ENCODE data around the gene MRPL10.

The MRPL10 gene

DNA sequence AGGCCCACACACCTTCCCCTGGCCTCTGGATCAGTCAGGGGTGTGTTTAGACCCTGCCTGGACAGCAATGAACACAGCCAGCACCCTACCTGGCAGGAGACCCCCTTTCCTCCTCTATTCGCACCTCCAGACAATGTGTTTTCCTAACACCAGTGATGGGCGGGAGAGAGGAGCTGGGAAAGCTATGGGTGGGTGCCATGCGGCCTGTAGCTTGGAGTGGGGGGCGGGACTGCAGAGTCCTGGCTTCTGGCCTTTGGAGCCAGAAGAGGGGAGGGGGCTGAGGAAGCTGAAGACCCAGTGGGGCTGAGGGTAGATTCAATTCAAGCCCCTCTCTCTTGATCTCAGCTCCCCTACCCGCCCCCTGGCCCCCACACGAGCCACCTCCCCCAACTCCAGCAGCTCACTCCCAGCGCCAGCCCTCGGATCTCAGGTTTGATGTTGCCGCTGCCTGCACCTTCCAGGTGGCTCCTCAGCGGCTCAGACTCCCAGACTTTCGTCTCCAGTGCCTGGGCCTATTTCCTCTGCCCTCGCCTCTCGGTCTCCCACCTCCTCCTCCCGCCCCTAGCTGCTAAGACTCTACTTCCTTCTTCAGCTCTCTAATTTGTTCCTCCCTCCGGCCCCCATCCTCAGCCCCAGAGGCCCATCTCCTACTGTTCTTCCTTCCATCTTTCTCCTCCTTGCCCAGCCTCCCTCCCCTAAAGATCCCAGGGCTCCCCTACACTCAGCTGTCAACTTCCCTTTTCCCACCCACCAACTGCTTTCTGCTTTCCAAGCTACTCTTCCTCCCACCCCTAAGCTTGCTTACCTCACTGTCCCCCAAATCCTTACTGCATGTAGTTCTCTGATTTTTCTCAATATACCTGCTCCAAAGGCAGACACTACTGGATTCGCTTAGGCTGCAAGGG, 26.5 kb upstream of the MRPL10 start:
- no peak for DNase-seq (ENCODE audit: low spot score)

DNA sequence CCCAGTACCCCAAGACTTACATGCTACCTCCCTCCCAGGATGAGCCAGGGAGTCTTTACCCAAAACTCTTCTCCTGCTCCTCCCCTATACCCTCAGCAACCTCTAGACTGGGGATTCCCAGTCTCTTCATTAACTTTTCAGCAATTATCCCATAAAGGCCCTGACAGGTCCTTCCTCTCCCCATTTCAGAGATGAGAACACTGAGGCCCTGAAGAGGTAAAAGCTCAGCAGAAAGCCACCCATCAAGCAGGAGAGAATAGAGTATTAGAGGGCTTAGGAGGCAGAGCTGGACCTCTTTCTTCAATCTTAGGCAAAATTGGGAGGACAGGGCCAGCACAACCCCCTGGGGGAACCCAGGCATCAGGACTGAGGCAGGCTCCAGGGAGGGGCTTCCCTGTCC, 25.5 kb upstream of the MRPL10 start:
- no peak for DNase-seq (ENCODE audit: low spot score)

- DNase-seq (ENCODE audit: low spot score): peak; percentile 67
These were observed 24.4 kb upstream of the MRPL10 start for GRCh38 chr17:47855737-47856136.

DNA sequence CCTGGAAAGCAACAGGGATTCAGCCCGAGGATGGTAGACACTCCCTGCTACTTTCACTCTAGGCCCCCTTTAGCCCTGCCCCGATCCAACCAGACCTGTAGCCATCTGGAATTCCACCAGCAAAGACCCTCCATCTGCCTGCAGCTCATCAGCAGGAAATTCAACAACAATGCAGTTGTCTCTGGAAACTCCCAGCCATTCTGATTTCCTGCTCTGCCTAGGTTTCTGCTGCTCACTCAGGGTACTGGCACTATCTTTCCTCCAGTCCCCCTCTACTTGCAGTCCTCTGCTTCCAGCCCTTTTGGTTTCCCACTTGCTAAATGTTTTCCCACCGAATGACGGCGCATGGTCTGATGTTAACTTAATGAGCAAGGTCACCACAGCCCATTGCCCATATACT, 22.3 kb upstream of the MRPL10 start:
- no peak for DNase-seq (ENCODE audit: low spot score)

- DNase-seq (ENCODE audit: low spot score): no peak
These were observed 21.0 kb upstream of the MRPL10 start for GRCh38 chr17:47852113-47852949.

DNA sequence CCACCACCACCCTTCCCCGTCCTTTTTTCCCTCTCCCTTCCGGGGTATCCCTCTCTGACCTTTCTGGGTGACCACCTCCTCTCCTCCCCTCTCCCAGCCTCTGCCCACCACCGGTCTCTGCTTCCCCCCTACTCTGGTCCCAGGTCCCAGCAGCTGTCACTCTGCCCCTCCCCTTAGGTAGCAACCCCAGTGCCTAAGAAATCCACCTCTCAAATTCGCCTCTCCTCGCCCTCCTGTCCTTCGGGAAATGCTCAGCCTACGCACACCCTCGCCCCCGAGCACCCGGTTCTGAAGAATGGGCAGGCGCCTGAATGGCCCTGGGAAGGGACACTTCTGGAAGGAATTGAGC, 20.4 kb upstream of the MRPL10 start:
- no peak for DNase-seq (ENCODE audit: low spot score)

DNA sequence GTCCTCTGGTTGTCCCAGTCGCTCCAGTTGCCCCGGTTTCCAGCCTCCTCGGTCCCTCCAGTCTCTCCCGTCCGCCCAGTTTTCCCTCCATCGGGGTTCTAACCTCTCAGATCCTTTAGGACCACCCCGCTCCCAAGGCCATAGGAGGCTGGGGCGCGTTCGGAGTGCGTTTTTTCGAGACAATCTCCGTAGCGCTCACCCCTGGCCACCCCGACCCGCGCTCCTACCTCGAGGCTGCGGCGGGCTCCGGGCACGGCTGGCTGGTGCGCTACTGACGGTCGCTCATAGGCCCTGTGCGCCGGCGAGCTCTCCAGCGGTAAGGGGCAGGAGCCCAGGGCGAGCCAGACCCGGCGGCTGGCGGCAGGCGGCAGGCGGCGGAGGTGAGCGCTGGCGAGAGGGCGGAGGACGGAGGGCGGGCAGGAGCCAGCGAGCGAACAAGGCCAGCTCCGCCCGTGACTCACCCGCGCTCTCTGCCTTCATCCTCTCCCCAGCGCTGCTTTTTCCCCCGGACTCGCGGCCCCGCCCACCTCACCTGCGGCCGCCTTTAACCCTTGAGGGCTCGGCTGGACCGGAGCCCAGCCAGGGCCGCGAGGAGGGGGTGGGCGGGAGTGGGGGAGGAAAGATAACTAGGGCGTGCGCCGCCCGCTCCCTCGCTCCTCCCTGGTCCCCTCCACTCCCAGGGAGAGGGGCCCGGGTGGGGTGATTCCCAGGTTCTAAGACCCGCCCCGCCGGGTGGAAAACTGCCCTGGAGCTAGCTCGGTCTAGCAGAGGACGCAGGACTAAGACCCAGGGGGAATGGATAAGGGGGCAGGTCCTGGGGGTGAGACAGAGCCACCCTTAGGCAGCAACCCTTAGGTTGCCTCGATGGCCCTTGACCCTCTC, 19.6 kb upstream of the MRPL10 start, which contains the start of gene SP6:
Gene SP6 (minus strand): TSS at position 472 of the 882 bp plus-strand sequence. CDS start 2,734 bp downstream, outside the sequence.
- DNase-seq (ENCODE audit: low spot score): no peak

- DNase-seq (ENCODE audit: low spot score): no peak
These were observed 19.0 kb upstream of the MRPL10 start for GRCh38 chr17:47850373-47850691.

GRCh38 chr17:47848198-47848513, 16.8 kb upstream of the MRPL10 start:
- DNase-seq (ENCODE audit: low spot score): no peak

GRCh38 chr17:47847341-47848197, 16.2 kb upstream of the MRPL10 start:
- DNase-seq (ENCODE audit: low spot score): no peak

GRCh38 chr17:47846716-47847340, 15.5 kb upstream of the MRPL10 start:
- no peak for DNase-seq (ENCODE audit: low spot score)

- DNase-seq (ENCODE audit: low spot score): no peak
These were observed 14.4 kb upstream of the MRPL10 start for GRCh38 chr17:47845716-47846075.

GRCh38 chr17:47844814-47845715, 13.7 kb upstream of the MRPL10 start:
- no peak for DNase-seq (ENCODE audit: low spot score)

GRCh38 chr17:47844227-47844626, 12.9 kb upstream of the MRPL10 start:
- no peak for DNase-seq (ENCODE audit: low spot score)

DNA sequence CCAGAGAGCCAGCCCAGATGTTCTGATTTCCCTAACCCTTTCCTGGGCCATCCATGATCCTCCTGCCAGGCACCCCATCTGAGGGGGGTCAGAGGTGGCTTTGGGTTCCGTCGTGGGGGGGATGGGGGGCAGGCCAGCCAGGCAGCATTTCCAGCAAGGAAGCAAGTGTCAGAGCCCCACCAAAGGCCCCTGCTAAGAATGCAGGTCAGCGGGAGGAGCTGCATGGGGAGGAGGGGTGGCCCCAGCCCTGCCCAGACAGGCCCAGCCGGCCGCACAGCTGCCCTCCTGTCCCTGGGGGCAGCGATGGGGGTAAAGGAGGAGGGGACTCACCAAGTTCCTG, 12.0 kb upstream of the MRPL10 start:
- DNase-seq (ENCODE audit: low spot score): no peak

GRCh38 chr17:47841488-47842291, 10.3 kb upstream of the MRPL10 start:
- no peak for DNase-seq (ENCODE audit: low spot score)

GRCh38 chr17:47840742-47841487, 9.6 kb upstream of the MRPL10 start, which contains the start of gene SCRN2:
TSS of gene SCRN2 (minus strand) at chr17:47841273. CDS start at chr17:47840843, 430 bp downstream.
- DNase-seq (ENCODE audit: low spot score): peak; percentile 87

- no peak for DNase-seq (ENCODE audit: low spot score)
These were observed 8.8 kb upstream of the MRPL10 start for GRCh38 chr17:47840001-47840741.
